Glutamatergic neuron (in vitro differentiated cells): ENCODE measurements around the gene REPS1. TPM values are rescaled to one million over a fixed set of nuclear protein-coding genes. Genes with fewer than 3 reads are reported as not detected.
A peak's percentile ranks its signal among the peaks of the same experiment; 100 is the strongest.

Experiments used
- DNase-seq: peaks from one replicate; pipeline ENCODE4 v3.0.0; 2022
- H3K27ac Mint-ChIP-seq: one replicate; pipeline ENCODE4 v1.8.0; 2020; ENCODE audit warnings: mild to moderate bottlenecking, mixed read lengths, inconsistent platforms; ENCODE audit not compliant: unreplicated experiment
- H3K27me3 Mint-ChIP-seq: one replicate; pipeline ENCODE4 v1.8.0; 2020; ENCODE audit warnings: mild to moderate bottlenecking, moderate library complexity, mixed read lengths, inconsistent platforms; ENCODE audit not compliant: unreplicated experiment
- H3K36me3 Mint-ChIP-seq: one replicate; pipeline ENCODE4 v1.8.0; 2020; ENCODE audit warnings: mild to moderate bottlenecking, mixed read lengths, inconsistent platforms; ENCODE audit not compliant: unreplicated experiment
- H3K4me1 Mint-ChIP-seq: one replicate; pipeline ENCODE4 v1.8.0; 2020; ENCODE audit warnings: mild to moderate bottlenecking, low read depth, mixed read lengths, inconsistent platforms; ENCODE audit not compliant: unreplicated experiment
- H3K4me3 Mint-ChIP-seq: one replicate; pipeline ENCODE4 v1.8.0; 2020; ENCODE audit warnings: mild to moderate bottlenecking, mixed read lengths, inconsistent platforms; ENCODE audit not compliant: unreplicated experiment
- H3K9me3 Mint-ChIP-seq: one replicate; pipeline ENCODE4 v1.8.0; 2020; ENCODE audit warnings: mild to moderate bottlenecking, moderate library complexity, mixed read lengths, inconsistent platforms; ENCODE audit not compliant: unreplicated experiment
- CTCF ChIP-seq: fragments of 200-600 bp; sonication (generic); IDR thresholded peaks from one replicate; pipeline ENCODE4 v1.5.0; 2021; ENCODE audit not compliant: partially characterized antibody, unreplicated experiment
- long read RNA-seq: library from polyadenylated mRNA; unstranded; transcript quantifications from one replicate; pipeline ENCODE4 v2.0.0, GENCODE V29; 2020; ENCODE audit not compliant: unreplicated experiment
- total RNA-seq: library from RNA; stranded (reverse); fragmentation: NEBNext Ultra II Directional; extraction: Animal tissue kit (Norgen Biotek cat#: 25700); gene quantifications from one replicate; pipeline ENCODE4 v1.2.1, GENCODE V29; 2021; ENCODE audit not compliant: unreplicated experiment

Gene REPS1
- total RNA-seq: 103 TPM
- long read RNA-seq, full-length matches to known transcripts: 12 of 24 reads
- long read RNA-seq, partial matches to known transcripts: 6 of 24 reads
- long read RNA-seq, other reads (novel, unspliced or antisense): 6 of 24 reads

DNA sequence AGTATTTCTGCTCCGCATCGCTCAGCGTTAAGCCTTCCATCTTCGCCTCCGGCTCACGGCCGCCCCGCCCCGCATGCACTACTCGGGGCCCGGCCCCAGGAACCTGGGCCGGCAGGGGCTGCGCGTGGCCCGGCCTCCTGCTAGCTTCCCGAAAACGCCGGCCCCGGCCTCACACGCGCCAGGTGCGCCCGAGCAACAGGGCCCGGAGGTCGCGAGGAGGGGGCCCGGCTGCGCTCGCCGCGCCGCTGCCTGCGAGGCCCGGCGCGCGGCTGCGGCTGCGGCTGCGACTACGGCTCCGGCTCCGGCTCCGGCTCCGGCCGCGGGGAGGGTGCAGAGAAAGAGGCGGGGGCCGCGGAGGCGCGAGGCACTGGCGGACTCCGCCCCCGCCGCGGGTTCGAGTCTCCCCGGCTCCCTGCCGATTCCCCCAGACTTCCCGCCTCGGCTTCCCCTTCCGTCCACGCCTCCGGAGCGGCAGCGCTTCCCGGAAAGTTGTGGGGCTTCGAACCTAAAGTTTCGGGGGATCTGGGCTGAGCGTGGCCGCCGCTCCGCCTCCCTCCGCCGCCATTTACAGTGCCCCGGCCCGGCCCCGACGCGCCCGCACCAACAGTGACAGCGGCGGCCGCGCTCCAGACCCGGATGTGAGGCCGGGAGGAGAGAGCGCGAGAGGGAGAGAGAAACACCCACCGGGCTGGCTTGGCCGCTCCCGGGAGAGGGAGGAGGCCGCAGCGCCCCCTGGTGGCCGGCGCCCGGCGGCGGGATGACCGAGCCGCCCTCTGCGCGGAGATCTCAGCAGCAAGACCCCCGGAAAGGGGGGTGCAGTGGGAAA lies at the start of gene REPS1:
REPS1 (minus strand) TSS at position 611 of the 826 bp plus-strand sequence; CDS start at position 40, 571 bp downstream.
- H3K9me3 Mint-ChIP-seq: peaks cover 9% of the 10 kb centered on the region
- no peaks in the 10 kb centered on the region for H3K36me3 Mint-ChIP-seq
- H3K4me1 Mint-ChIP-seq: peaks cover 6% of the 10 kb centered on the region
- H3K27me3 Mint-ChIP-seq: peaks cover 2% of the 10 kb centered on the region
- H3K4me3 Mint-ChIP-seq: peak within 1 kb of the TSS; percentile 82
- H3K27ac Mint-ChIP-seq: peak within 1 kb of the TSS; percentile 91
- peak; percentile 98 for DNase-seq
- peak; percentile 100 for TF ChIP-seq CTCF

DNA sequence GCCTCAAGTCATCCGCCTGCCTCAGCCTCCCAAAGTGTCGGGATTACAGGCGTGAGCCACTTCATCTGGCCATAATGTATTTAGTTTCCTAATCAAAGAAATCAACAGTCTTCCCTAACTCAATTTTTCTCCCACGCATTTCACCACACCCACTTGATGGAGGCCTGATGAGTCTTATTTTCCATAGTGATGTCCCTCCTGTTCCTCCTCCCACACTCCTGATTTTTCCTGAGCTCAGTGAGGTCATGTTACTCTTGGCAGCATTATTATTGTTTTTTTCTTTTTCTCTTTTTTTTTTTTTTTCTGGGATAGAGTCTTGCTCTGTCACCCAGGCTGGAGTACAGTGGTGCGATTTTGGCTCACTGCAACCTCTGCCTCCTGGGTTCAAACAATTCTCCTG lies 49.4 kb upstream of the REPS1 start:
- TF ChIP-seq CTCF: no peak
- H3K9me3 Mint-ChIP-seq: peaks cover 2% of the 10 kb centered on the region
- no peaks in the 10 kb centered on the region for H3K36me3 Mint-ChIP-seq
- H3K27ac Mint-ChIP-seq: no peak overlapping the region
- peaks cover 12% of the 10 kb centered on the region for H3K4me1 Mint-ChIP-seq
- H3K4me3 Mint-ChIP-seq: no peak overlapping the region
- no peaks in the 10 kb centered on the region for H3K27me3 Mint-ChIP-seq
- no peak for DNase-seq

- Mint-ChIP-seq H3K36me3 (no peaks in the 10 kb centered on the region), H3K27me3 (peaks cover 5% of the 10 kb centered on the region), H3K4me1 (peaks cover 21% of the 10 kb centered on the region), H3K4me3 (no peak overlapping the region), H3K27ac (no peak overlapping the region), H3K9me3 (peaks cover 15% of the 10 kb centered on the region)
- TF ChIP-seq CTCF: no peak
- no peak for DNase-seq
Measured at GRCh38 chr6:139030228-139030963, 42.3 kb upstream of the REPS1 start.

GRCh38 chr6:139029470-139030227 lies 41.6 kb upstream of the REPS1 start:
- peaks cover 15% of the 10 kb centered on the region for H3K9me3 Mint-ChIP-seq
- peaks cover 21% of the 10 kb centered on the region for H3K4me1 Mint-ChIP-seq
- H3K4me3 Mint-ChIP-seq: no peak overlapping the region
- H3K27ac Mint-ChIP-seq: no peak overlapping the region
- H3K27me3 Mint-ChIP-seq: peaks cover 5% of the 10 kb centered on the region
- H3K36me3 Mint-ChIP-seq: no peaks in the 10 kb centered on the region
- peak; percentile 66 for DNase-seq
- no peak for TF ChIP-seq CTCF
